GM12878 (cell line): ENCODE measurements around the gene PCCA. TPM values are rescaled to one million over a fixed set of nuclear protein-coding genes. Genes with fewer than 3 reads are reported as not detected.

Source experiments
- ATAC-seq: fragments of 200-7000 bp; cut with Tn5 transposase; 3 replicates; pipeline ENCODE4 v1.9.1; 2020; ENCODE audit warnings: mild to moderate bottlenecking, moderate library complexity
- BruUV-seq: library from RNA; stranded (reverse); fragments of 400-500 nt; replicated peaks from 2 replicates; lab custom pipeline; 2021; lab: Mats Ljungman, UMichigan
- CTCF ChIA-PET: fragments of 300-600 bp; sonication (Branson Sonifier 250); formaldehyde crosslinking; extraction: SDS; loops from one replicate; lab custom pipeline; 2021; ENCODE audit warnings: inconsistent platforms; lab: Yijun Ruan, JAX
- POLR2A ChIA-PET: fragments of 350-600 bp; formaldehyde crosslinking; extraction: SDS; loops from one replicate; lab custom pipeline; 2021; ENCODE audit warnings: inconsistent platforms; lab: Charles Lee
- RAD21 ChIA-PET: fragments of 300-600 bp; sonication (Branson Sonifier 250); formaldehyde crosslinking; loops from one replicate; lab custom pipeline; 2023; ENCODE audit warnings: antibody characterized with exemption; ENCODE audit not compliant: unreplicated experiment; lab: Charles Lee
- SMC1A ChIA-PET: fragments of 300-600 bp; sonication (Branson Sonifier 250); formaldehyde crosslinking; loops from one replicate; lab custom pipeline; 2023; ENCODE audit not compliant: unreplicated experiment, uncharacterized antibody; lab: Charles Lee
- DNase-seq: peaks from one replicate; pipeline ENCODE4 v3.0.0-alpha.2; 2011; ENCODE audit warnings: low read depth, low spot score
- FAIRE-seq: peaks from 3 replicates; lab custom pipeline; 2011; peaks lifted over from hg19 to GRCh38; lab: Jason Lieb, UNC
- H2AFZ ChIP-seq: 2 replicates; pipeline ENCODE4 v1.6.0; 2011; ENCODE audit warnings: low read depth, low read length, control low read depth; ENCODE audit not compliant: control insufficient read depth
- H3K27ac ChIP-seq: 2 replicates; pipeline ENCODE4 v1.5.1; 2011; ENCODE audit warnings: control low read depth; ENCODE audit not compliant: control insufficient read depth, insufficient read depth
- H3K27me3 ChIP-seq, 2 experiments: replicated peaks in 1 of 2; 2 replicates each; pipeline versions ENCODE4 v1.6.0 to v1.6.1; 2011; ENCODE audit warnings: low read length in 1 of 2; ENCODE audit not compliant: control insufficient read depth in 2 of 2, insufficient read depth in 2 of 2
- H3K36me3 ChIP-seq, 2 experiments: 2 replicates each; pipeline ENCODE4 v1.5.1; 2011; ENCODE audit warnings: low read length in 1 of 2; ENCODE audit not compliant: control insufficient read depth in 2 of 2, insufficient read depth in 2 of 2
- H3K4me1 ChIP-seq: 2 replicates; pipeline ENCODE4 v1.6.1; 2011; ENCODE audit warnings: mild to moderate bottlenecking, low read length, moderate library complexity, mixed read lengths; ENCODE audit not compliant: control insufficient read depth, insufficient read depth
- H3K4me2 ChIP-seq: 2 replicates; pipeline ENCODE4 v1.6.0; 2011; ENCODE audit warnings: control low read depth; ENCODE audit not compliant: control insufficient read depth, insufficient read depth
- H3K4me3 ChIP-seq: fragments of 200-600 bp; sonication (generic); 2 replicates; pipeline ENCODE4 v1.5.1; 2016
- H3K79me2 ChIP-seq: 2 replicates; pipeline ENCODE4 v1.6.0; 2011; ENCODE audit warnings: low read length; ENCODE audit not compliant: control insufficient read depth, insufficient read depth
- H3K9ac ChIP-seq: 2 replicates; pipeline ENCODE4 v1.8.0; 2011; ENCODE audit warnings: low read length, control low read depth, mixed read lengths; ENCODE audit not compliant: control insufficient read depth, insufficient read depth
- H3K9me3 ChIP-seq: replicated peaks from 3 replicates; pipeline ENCODE4 v1.5.1; 2011; ENCODE audit warnings: mild to moderate bottlenecking, low read length; ENCODE audit not compliant: control insufficient read depth, insufficient read depth
- H4K20me1 ChIP-seq: 2 replicates; pipeline ENCODE4 v1.6.0; 2011; ENCODE audit not compliant: control insufficient read depth, insufficient read depth
- CEBPB ChIP-seq, 2 experiments: fragments of 150-350 bp in 1 of 2; IDR thresholded peaks; 2 replicates each; pipeline ENCODE4 v1.6.1; 2012 to 2014; ENCODE audit warnings: low read depth in 2 of 2, low read length in 2 of 2, borderline replicate concordance in 1 of 2, inconsistent platforms in 1 of 2
- EZH2 ChIP-seq: IDR thresholded peaks from 2 replicates; pipeline ENCODE4 v1.6.1; 2012; ENCODE audit warnings: low read depth, mild to moderate bottlenecking, control low read depth, inconsistent platforms, low read length, borderline replicate concordance; ENCODE audit not compliant: control insufficient read depth
- MYB ChIP-seq: fragments of 150-350 bp; IDR thresholded peaks from 2 replicates; pipeline ENCODE4 v1.6.1; 2014; ENCODE audit warnings: mild to moderate bottlenecking, low read depth, low read length, borderline replicate concordance
- RFX5 ChIP-seq: IDR thresholded peaks from 2 replicates; pipeline ENCODE4 v1.6.1; 2011; ENCODE audit warnings: low read depth, low read length, improper control_type of control experiment
- TARDBP ChIP-seq: IDR thresholded peaks from 2 replicates; pipeline ENCODE4 v1.6.1; 2016; ENCODE audit warnings: borderline replicate concordance
- WGBS: methylation state at CpG from one replicate; pipeline ENCODE4 v1.1.6; 2016; ENCODE audit warnings: low lambda C conversion rate; ENCODE audit not compliant: insufficient replicate concordance, insufficient coverage; ENCODE audit errors: missing lambda C conversion rate; 5-methylcytosine and 5-hydroxymethylcytosine counted together
- in situ Hi-C: fragments of 300-500 bp; cut with MboI; formaldehyde crosslinking; loops from 9 replicates; pipeline ENCODE4 v1.14.3; 2018; ENCODE audit warnings: mixed read lengths
- intact Hi-C: fragments of 100-400 bp; cut with micrococcal nuclease; formaldehyde crosslinking; loops from one replicate; pipeline ENCODE4 v1.14.2; 2022; ENCODE audit not compliant: unreplicated experiment
- polyA plus RNA-seq, 11 experiments: library from polyadenylated mRNA; depleted of rRNA in 4 of 11; unstranded in 6 of 11; stranded (reverse) in 5 of 11; fragments of >200 nt; fragmentation: Nextera tagmentation in 4 of 11; fragmentation: Illumina TruSeq in 1 of 11; extraction: Ambion mirVana in 4 of 11; extraction: Trizol in 1 of 11; gene quantifications; 1 replicate in 1 of 11; 2 replicates in 10 of 11; pipeline versions ENCODE4 v1.2.1 to v1.2.3, GENCODE V29; 2011 to 2016; ENCODE audit warnings: inconsistent platforms in 2 of 11, missing spikeins in 2 of 11, low read depth in 1 of 11
- total RNA-seq, 4 experiments: library from RNA; depleted of rRNA in 3 of 4; stranded (reverse); fragments of >200 nt in 3 of 4; fragmentation: Illumina TruSeq in 1 of 4; extraction: Trizol in 1 of 4; gene quantifications; 2 replicates each; pipeline versions ENCODE4 v1.2.1 to v1.2.3, GENCODE V29; 2013 to 2021

The PCCA gene
- total and polyA plus RNA-seq, 10 of the 15 experiments (the other 5 are each of a cell fraction or from before 2014, with no cell fraction given) = 5.9 to 18.2 (median 12.4) TPM

DNA sequence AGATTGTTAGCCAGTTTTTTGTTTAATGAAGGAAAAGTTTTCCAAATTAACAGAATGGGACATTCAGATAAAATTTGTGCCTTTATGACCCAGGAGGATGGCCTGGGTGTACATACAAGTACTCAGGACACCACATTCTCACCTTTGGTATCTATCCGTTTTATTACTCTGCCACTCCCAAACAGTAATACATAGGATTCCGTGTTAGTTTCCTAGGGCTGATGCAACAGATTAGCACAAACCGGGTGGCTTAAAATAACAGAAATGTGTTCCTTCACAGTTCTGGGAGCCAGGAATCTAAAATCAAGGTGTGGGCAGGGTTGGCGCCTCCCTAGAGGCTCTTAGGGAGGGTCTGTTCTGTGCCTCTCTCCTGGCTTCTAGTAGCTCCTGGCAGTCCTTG, 369.8 kb downstream of the PCCA start:
- intact Hi-C loops = no loop called here
- no peaks in the 10 kb centered on the region for H4K20me1 ChIP-seq
- no peak for ATAC-seq

DNA sequence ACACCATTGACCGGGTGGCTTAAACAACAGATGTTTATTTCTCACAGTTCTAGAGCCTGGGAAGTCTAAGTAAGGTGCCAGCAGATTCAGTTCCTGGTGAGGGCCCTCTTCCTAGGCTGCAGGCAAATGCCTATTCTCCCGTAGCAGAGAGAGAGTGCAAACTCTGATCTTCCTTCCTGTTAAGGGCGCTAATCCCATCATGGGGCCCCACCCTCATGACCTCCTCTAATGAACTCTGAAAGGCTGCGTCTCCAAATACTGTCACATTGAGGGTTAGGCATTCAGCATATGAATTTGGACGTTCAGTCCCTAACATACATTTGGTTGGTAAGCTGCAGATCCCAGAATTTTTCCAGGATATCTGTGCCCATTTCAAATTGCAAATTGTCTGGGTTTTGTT, 370.9 kb downstream of the PCCA start:
- Histone ChIP-seq H3K27me3 (no peaks in the 10 kb centered on the region), H3K27ac (no peak overlapping the region), H2AFZ (no peak overlapping the region), H3K79me2 (no peaks in the 10 kb centered on the region), H3K36me3 (no peaks in the 10 kb centered on the region), H3K4me2 (no peak overlapping the region), H3K9me3 (peaks cover 2% of the 10 kb centered on the region; the same call in 2 of the 3 replicates), H3K9ac (no peak overlapping the region), H3K4me1 (no peaks in the 10 kb centered on the region), H4K20me1 (no peaks in the 10 kb centered on the region), H3K4me3 (no peak overlapping the region)
- intact Hi-C loops (no loop called here), in situ Hi-C loops (no loop called here)
- FAIRE-seq (no peak), DNase-seq (no peak), ATAC-seq (no peak)
- 95% methylated on average over 5 of the region's 5 CpGs for WGBS
- CTCF ChIA-PET = interaction anchor here (1.4 kb wide), 1 partner anchor 55 kb away, joined by 6 read pairs; no protein-coding TSS in a partner anchor
- SMC1A ChIA-PET = interaction anchor here (1.5 kb wide), 1 partner anchor 13 kb away, joined by 4 read pairs; no protein-coding TSS in a partner anchor
- TF ChIP-seq TARDBP = no peak
- no peak for TF ChIP-seq RFX5
- no peak for TF ChIP-seq CEBPB (IDR thresholded peaks at IDR 0.05; ENCODE audit: borderline replicate concordance in 1 of 2, low read depth in 2 of 2, low read length in 2 of 2)
- no TSS peak for BruUV-seq
- POLR2A ChIA-PET = interaction anchor here (0.9 kb wide), 1 partner anchor 9 kb away, joined by 3 read pairs; no protein-coding TSS in a partner anchor
- RAD21 ChIA-PET = no interaction called here

More for the DNA sequence above, 369.8 kb downstream of the PCCA start:
- Histone ChIP-seq H3K4me3 (no peak overlapping the region), H3K9ac (no peak overlapping the region), H3K27ac (no peak overlapping the region), H3K27me3 (no peaks in the 10 kb centered on the region), H3K4me1 (no peaks in the 10 kb centered on the region), H3K36me3 (no peaks in the 10 kb centered on the region)
- FAIRE-seq = no peak
- in situ Hi-C loops = no loop called here
- POLR2A ChIA-PET = no interaction called here
- 73% methylated on average over 4 of the region's 4 CpGs for WGBS
- SMC1A ChIA-PET = no interaction called here
- DNase-seq = no peak
- no peak for TF ChIP-seq MYB
- no peak for TF ChIP-seq EZH2
- TF ChIP-seq, all 136 proteins: peak for 0
- Histone ChIP-seq H2AFZ (no peak overlapping the region), H3K4me2 (no peak overlapping the region), H3K79me2 (no peaks in the 10 kb centered on the region), H3K9me3 (peaks cover 2% of the 10 kb centered on the region; the same call in 2 of the 3 replicates)
- ChIA-PET RAD21 (no interaction called here), CTCF (no interaction called here)
- BruUV-seq = no TSS peak
